Thyroid gland (tissue), 4 donors: Measurements from ENCODE around the gene LINC01488. TPM values are rescaled to one million over a fixed set of nuclear protein-coding genes. Genes with fewer than 3 reads are reported as not detected.

Experiments used
- DNase-seq, 2 donors: peaks; one replicate each; pipeline ENCODE4 v3.0.0-alpha.2; 2019
- H3K27ac ChIP-seq, 3 donors: fragments of 200-600 bp; sonication (generic); 1 replicate in 2 of 3; 2 replicates in 1 of 3; pipeline ENCODE4 v1.5.1; 2016 to 2019; ENCODE audit warnings: mild to moderate bottlenecking in 1 of 3, moderate library complexity in 1 of 3
- H3K27me3 ChIP-seq: fragments of 200-600 bp; sonication (generic); one replicate; pipeline ENCODE4 v1.5.1; 2019
- H3K36me3 ChIP-seq, 2 donors: fragments of 200-600 bp; sonication (generic); one replicate each; pipeline ENCODE4 v1.5.1; 2016 to 2019
- H3K4me1 ChIP-seq, 2 donors: fragments of 200-600 bp; sonication (generic); one replicate each; pipeline ENCODE4 v1.5.1; 2017 to 2019
- H3K4me3 ChIP-seq, 3 donors: fragments of 200-600 bp; sonication (generic); replicated peaks in 1 of 3; 1 replicate in 2 of 3; 2 replicates in 1 of 3; pipeline ENCODE4 v1.5.1; 2016; ENCODE audit warnings: mild to moderate bottlenecking in 1 of 3
- H3K9me3 ChIP-seq: fragments of 200-600 bp; sonication (generic); one replicate; pipeline ENCODE4 v1.5.1; 2017
- POLR2A ChIP-seq, 2 donors: fragments of 450-650 bp; IDR thresholded peaks; one replicate each; pipeline ENCODE4 v1.6.1; 2017; ENCODE audit warnings: antibody characterized with exemption in 2 of 2, mild to moderate bottlenecking in 2 of 2, moderate library complexity in 1 of 2
- WGBS, 2 donors: methylation state at CpG; one replicate each; pipeline ENCODE4 v1.1.5; 2017; 5-methylcytosine and 5-hydroxymethylcytosine counted together
- intact Hi-C: fragments of 100-400 bp; cut with DNase I; formaldehyde crosslinking; loops from one replicate; pipeline ENCODE4 v1.15.1; 2023
- total RNA-seq, 4 donors: library from RNA; depleted of rRNA; stranded (reverse); fragments of >200 nt; gene quantifications; one replicate each; pipeline ENCODE4 v1.2.3, GENCODE V29; 2016
- TF ChIP-seq, protein P1 (sequence below), 6 experiments: fragments of 200-600 bp in 3 of 6; fragments of 450-650 bp in 3 of 6; sonication (generic) in 3 of 6; IDR thresholded peaks; one replicate each; pipeline ENCODE4 v1.5.1; 2016 to 2019; ENCODE audit warnings: antibody characterized with exemption in 6 of 6, mild to moderate bottlenecking in 2 of 6, inconsistent platforms in 1 of 6, moderate library complexity in 1 of 6

Gene LINC01488
- total RNA-seq, 4 donors from 2014 or later = not detected

GRCh38 chr11:69468911-69469885 lies 12.3 kb upstream of the LINC01488 start:
- no peaks in the 10 kb centered on the region for H3K9me3 ChIP-seq
- H3K27ac ChIP-seq = no peak overlapping the region
- peaks cover 0 to 9% of the 10 kb centered on the region in 2 donors for H3K4me1 ChIP-seq
- no peak overlapping the region for H3K4me3 ChIP-seq
- TF ChIP-seq, protein P1, sequence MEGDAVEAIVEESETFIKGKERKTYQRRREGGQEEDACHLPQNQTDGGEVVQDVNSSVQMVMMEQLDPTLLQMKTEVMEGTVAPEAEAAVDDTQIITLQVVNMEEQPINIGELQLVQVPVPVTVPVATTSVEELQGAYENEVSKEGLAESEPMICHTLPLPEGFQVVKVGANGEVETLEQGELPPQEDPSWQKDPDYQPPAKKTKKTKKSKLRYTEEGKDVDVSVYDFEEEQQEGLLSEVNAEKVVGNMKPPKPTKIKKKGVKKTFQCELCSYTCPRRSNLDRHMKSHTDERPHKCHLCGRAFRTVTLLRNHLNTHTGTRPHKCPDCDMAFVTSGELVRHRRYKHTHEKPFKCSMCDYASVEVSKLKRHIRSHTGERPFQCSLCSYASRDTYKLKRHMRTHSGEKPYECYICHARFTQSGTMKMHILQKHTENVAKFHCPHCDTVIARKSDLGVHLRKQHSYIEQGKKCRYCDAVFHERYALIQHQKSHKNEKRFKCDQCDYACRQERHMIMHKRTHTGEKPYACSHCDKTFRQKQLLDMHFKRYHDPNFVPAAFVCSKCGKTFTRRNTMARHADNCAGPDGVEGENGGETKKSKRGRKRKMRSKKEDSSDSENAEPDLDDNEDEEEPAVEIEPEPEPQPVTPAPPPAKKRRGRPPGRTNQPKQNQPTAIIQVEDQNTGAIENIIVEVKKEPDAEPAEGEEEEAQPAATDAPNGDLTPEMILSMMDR (IDR thresholded peaks at IDR 0.05) = no peak
- TF ChIP-seq POLR2A (IDR thresholded peaks at IDR 0.05) = no peak
- intact Hi-C loops = loop anchor here (10.0 kb wide), 1 partner anchor 66 kb away; no protein-coding TSS in a partner anchor
- no peaks in the 10 kb centered on the region for H3K36me3 ChIP-seq
- WGBS, 2 donors = 79 to 80% methylated on average over 25 of the region's 25 CpGs
- H3K27me3 ChIP-seq = no peaks in the 10 kb centered on the region
- DNase-seq = peak; percentile 8 to 22

- Histone ChIP-seq H3K27me3 (no peaks in the 10 kb centered on the region), H3K27ac (no peak overlapping the region), H3K4me1 (peaks cover 0 to 7% of the 10 kb centered on the region in 2 donors), H3K4me3 (no peak overlapping the region), H3K36me3 (no peaks in the 10 kb centered on the region), H3K9me3 (no peaks in the 10 kb centered on the region)
- intact Hi-C loops = no loop called here
- TF ChIP-seq POLR2A (IDR thresholded peaks at IDR 0.05) = no peak
- TF ChIP-seq, protein P1 (IDR thresholded peaks at IDR 0.05) = no peak
- WGBS, 2 donors = 94 to 99% methylated on average over 9 of the region's 9 CpGs
- no peak for DNase-seq
Observed at GRCh38 chr11:69470301-69470700, 11.2 kb upstream of the LINC01488 start.

GRCh38 chr11:69470793-69471728 lies 10.4 kb upstream of the LINC01488 start:
- WGBS, 2 donors = 79 to 83% methylated on average over 60 to 63 of the region's 64 CpGs
- H3K27ac ChIP-seq = no peak overlapping the region
- H3K36me3 ChIP-seq = no peaks in the 10 kb centered on the region
- H3K27me3 ChIP-seq = no peaks in the 10 kb centered on the region
- intact Hi-C loops = no loop called here
- no peaks in the 10 kb centered on the region for H3K4me1 ChIP-seq
- H3K9me3 ChIP-seq = no peaks in the 10 kb centered on the region
- no peak for DNase-seq
- TF ChIP-seq, protein P1 (IDR thresholded peaks at IDR 0.05) = no peak
- TF ChIP-seq POLR2A (IDR thresholded peaks at IDR 0.05) = no peak
- H3K4me3 ChIP-seq = no peak overlapping the region

GRCh38 chr11:69471729-69472540 lies 9.5 kb upstream of the LINC01488 start:
- intact Hi-C loops = no loop called here
- no peak overlapping the region for H3K27ac ChIP-seq

More at GRCh38 chr11:69471729-69472540, 9.5 kb upstream of the LINC01488 start:
- no peak for DNase-seq
- 85 to 87% methylated on average over 16 of the region's 17 CpGs for WGBS, 2 donors
- Histone ChIP-seq H3K4me1 (no peaks in the 10 kb centered on the region), H3K36me3 (no peaks in the 10 kb centered on the region), H3K27me3 (no peaks in the 10 kb centered on the region), H3K4me3 (no peak overlapping the region), H3K9me3 (no peaks in the 10 kb centered on the region)
- TF ChIP-seq, protein P1 (IDR thresholded peaks at IDR 0.05) = no peak
- no peak for TF ChIP-seq POLR2A (IDR thresholded peaks at IDR 0.05)
